ENCODE data around the gene PYCARD.

The PYCARD gene

DNA sequence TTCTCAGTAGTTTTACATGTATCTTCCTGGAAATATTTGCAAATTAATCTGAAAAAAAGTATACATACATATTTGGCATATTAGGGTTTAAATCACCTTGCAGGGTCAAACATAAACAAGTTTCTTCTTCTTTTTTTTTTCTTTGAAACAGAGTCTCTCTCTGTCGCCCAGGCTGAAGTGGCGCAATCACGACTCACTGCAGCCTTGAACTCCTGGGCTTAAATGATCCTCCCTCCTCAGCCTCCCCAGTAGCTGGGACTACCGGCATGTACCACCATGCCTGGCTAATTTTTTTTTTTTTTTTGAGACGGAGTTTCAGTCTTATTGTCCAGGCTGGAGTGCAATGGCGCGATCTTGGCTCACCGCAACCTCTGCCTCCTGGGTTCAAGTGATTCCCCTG lies 35.2 kb downstream of the PYCARD start:
- DNase-seq (ENCODE audit: extremely low read depth in 1 of 2, low read depth in 1 of 2) = no peak

DNA sequence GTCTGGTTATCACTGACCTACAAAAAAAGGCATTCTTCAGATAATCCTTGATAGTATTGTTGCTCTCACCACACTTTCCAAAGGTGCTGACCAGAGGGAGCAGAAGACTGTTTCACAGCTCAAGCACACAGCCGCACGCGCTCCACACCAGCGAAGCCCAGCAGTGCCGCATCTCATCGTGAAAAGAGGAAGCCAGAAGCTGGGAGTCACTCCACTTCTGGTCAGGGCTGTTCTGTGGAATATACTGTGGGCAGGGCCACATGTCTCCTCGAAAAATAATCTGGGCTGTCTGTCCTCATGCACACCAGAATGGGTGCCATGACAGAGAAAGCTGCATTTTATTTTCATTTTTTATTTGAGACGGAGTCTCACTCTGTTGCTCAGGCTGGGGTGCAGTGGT lies 45.4 kb downstream of the PYCARD start:
- no peak for DNase-seq (ENCODE audit: extremely low read depth in 1 of 2, low read depth in 1 of 2)

All from activated CD8-positive, alpha-beta memory T cell treated with anti-CD3 and anti-CD28 coated beads for 1 hour (primary cell).